Stomach smooth muscle (tissue), 2 donors: Measurements from ENCODE around the gene TFAP2B.

ENCODE experiments used
- H3K27ac ChIP-seq: one replicate; pipeline ENCODE4 v1.7.0; 2013; ENCODE audit warnings: mild to moderate bottlenecking, low read length, inconsistent platforms
- H3K27me3 ChIP-seq, 2 donors: one replicate each; pipeline ENCODE4 v1.7.0; 2013; ENCODE audit warnings: low read length in 2 of 2; ENCODE audit not compliant: insufficient read depth in 2 of 2, control insufficient read depth in 1 of 2
- H3K36me3 ChIP-seq, 2 donors: one replicate each; pipeline ENCODE4 v1.7.0; 2013; ENCODE audit warnings: low read length in 2 of 2; ENCODE audit not compliant: control insufficient read depth in 2 of 2, insufficient read depth in 2 of 2
- H3K4me1 ChIP-seq: one replicate; pipeline ENCODE4 v1.7.0; 2013; ENCODE audit warnings: low read length; ENCODE audit not compliant: control insufficient read depth, insufficient read depth
- H3K4me3 ChIP-seq, 2 donors: one replicate each; pipeline ENCODE4 v1.7.0; 2013; ENCODE audit warnings: low read length in 2 of 2
- H3K9ac ChIP-seq, 2 donors: one replicate each; pipeline ENCODE4 v1.7.0; 2013; ENCODE audit warnings: low read length in 2 of 2, mild to moderate bottlenecking in 1 of 2
- H3K9me3 ChIP-seq, 2 donors: one replicate each; pipeline ENCODE4 v1.7.0; 2013; ENCODE audit warnings: low read length in 2 of 2; ENCODE audit not compliant: control insufficient read depth in 2 of 2
- donor health status: healthy.
- donor health status: Pancreatic carcinoma.

TFAP2B gene

GRCh38 chr6:50818673-50819072 lies at the start of gene TFAP2B:
TSS of gene TFAP2B (plus strand) at chr6:50818871. CDS start at chr6:50818892, 21 bp downstream.
- Histone ChIP-seq H3K27ac (no peak within 1 kb of the TSS), H3K36me3 (no peaks in the 10 kb centered on the region), H3K27me3 (peaks cover 60 to 71% of the 10 kb centered on the region in 2 donors), H3K4me3 (peak within 1 kb of the TSS in 1 of 2 donors; percentile 63), H3K9ac (no peak within 1 kb of the TSS), H3K4me1 (peaks cover 19% of the 10 kb centered on the region), H3K9me3 (no peaks in the 10 kb centered on the region)

- H3K4me1 ChIP-seq, result no peaks in the 10 kb centered on the region
- H3K27ac ChIP-seq, result no peak overlapping the region
- no peak overlapping the region for H3K9ac ChIP-seq
- peaks cover 0 to 2% of the 10 kb centered on the region in 2 donors for H3K27me3 ChIP-seq
- H3K4me3 ChIP-seq, result no peak overlapping the region
- no peaks in the 10 kb centered on the region for H3K9me3 ChIP-seq
- H3K36me3 ChIP-seq, result no peaks in the 10 kb centered on the region
Measured at GRCh38 chr6:50778696-50779095, 40.0 kb upstream of the TFAP2B start.

- H3K4me3 ChIP-seq, result no peak overlapping the region
Measured at GRCh38 chr6:50780382-50780781, 38.3 kb upstream of the TFAP2B start.

GRCh38 chr6:50785921-50786320 lies 32.8 kb upstream of the TFAP2B start:
- Histone ChIP-seq H3K4me1 (no peaks in the 10 kb centered on the region), H3K27ac (no peak overlapping the region), H3K9me3 (no peaks in the 10 kb centered on the region), H3K9ac (no peak overlapping the region), H3K36me3 (no peaks in the 10 kb centered on the region), H3K4me3 (no peak overlapping the region), H3K27me3 (no peaks in the 10 kb centered on the region)

More at GRCh38 chr6:50780382-50780781, 38.3 kb upstream of the TFAP2B start:
- H3K27me3 ChIP-seq, result peaks cover 0 to 2% of the 10 kb centered on the region in 2 donors
- H3K27ac ChIP-seq, result no peak overlapping the region
- no peaks in the 10 kb centered on the region for H3K9me3 ChIP-seq
- H3K4me1 ChIP-seq, result no peaks in the 10 kb centered on the region
- no peak overlapping the region for H3K9ac ChIP-seq
- no peaks in the 10 kb centered on the region for H3K36me3 ChIP-seq

- no peaks in the 10 kb centered on the region for H3K9me3 ChIP-seq
- no peak overlapping the region for H3K27ac ChIP-seq
- no peaks in the 10 kb centered on the region for H3K4me1 ChIP-seq
Measured at GRCh38 chr6:50791900-50792508, 26.7 kb upstream of the TFAP2B start.

GRCh38 chr6:50792771-50793170 lies 25.9 kb upstream of the TFAP2B start:
- no peaks in the 10 kb centered on the region for H3K36me3 ChIP-seq
- H3K27me3 ChIP-seq, result no peaks in the 10 kb centered on the region
- no peak overlapping the region for H3K27ac ChIP-seq
- H3K9me3 ChIP-seq, result no peaks in the 10 kb centered on the region
- no peak overlapping the region for H3K9ac ChIP-seq
- no peak overlapping the region for H3K4me3 ChIP-seq
- no peaks in the 10 kb centered on the region for H3K4me1 ChIP-seq

More at GRCh38 chr6:50791900-50792508, 26.7 kb upstream of the TFAP2B start:
- Histone ChIP-seq H3K27me3 (no peaks in the 10 kb centered on the region), H3K36me3 (no peaks in the 10 kb centered on the region), H3K9ac (no peak overlapping the region), H3K4me3 (no peak overlapping the region)

- H3K27ac ChIP-seq, result no peak overlapping the region
- no peaks in the 10 kb centered on the region for H3K27me3 ChIP-seq
- no peaks in the 10 kb centered on the region for H3K4me1 ChIP-seq
- H3K9ac ChIP-seq, result no peak overlapping the region
- H3K9me3 ChIP-seq, result no peaks in the 10 kb centered on the region
- H3K36me3 ChIP-seq, result no peaks in the 10 kb centered on the region
- H3K4me3 ChIP-seq, result no peak overlapping the region
Measured at GRCh38 chr6:50795574-50795973, 23.1 kb upstream of the TFAP2B start.

- no peaks in the 10 kb centered on the region for H3K9me3 ChIP-seq
- H3K36me3 ChIP-seq, result no peaks in the 10 kb centered on the region
- H3K9ac ChIP-seq, result no peak overlapping the region
- H3K27me3 ChIP-seq, result peaks cover 0 to 2% of the 10 kb centered on the region in 2 donors
- H3K4me3 ChIP-seq, result no peak overlapping the region
- no peak overlapping the region for H3K27ac ChIP-seq
- H3K4me1 ChIP-seq, result no peaks in the 10 kb centered on the region
Measured at GRCh38 chr6:50804283-50804682, 14.4 kb upstream of the TFAP2B start.

- no peak overlapping the region for H3K4me3 ChIP-seq
- H3K9me3 ChIP-seq, result no peaks in the 10 kb centered on the region
- H3K36me3 ChIP-seq, result no peaks in the 10 kb centered on the region
- no peak overlapping the region for H3K9ac ChIP-seq
- peaks cover 0 to 2% of the 10 kb centered on the region in 2 donors for H3K27me3 ChIP-seq
- H3K4me1 ChIP-seq, result no peaks in the 10 kb centered on the region
- no peak overlapping the region for H3K27ac ChIP-seq
Measured at GRCh38 chr6:50807035-50807434, 11.6 kb upstream of the TFAP2B start.

GRCh38 chr6:50815436-50816114 lies 3.1 kb upstream of the TFAP2B start:
- no peaks in the 10 kb centered on the region for H3K36me3 ChIP-seq
- peak overlapping the region; percentile 50 to 59 for H3K4me3 ChIP-seq
- H3K27me3 ChIP-seq, result peaks cover 34 to 40% of the 10 kb centered on the region in 2 donors
- no peaks in the 10 kb centered on the region for H3K9me3 ChIP-seq
- no peak overlapping the region for H3K9ac ChIP-seq
- peaks cover 12% of the 10 kb centered on the region for H3K4me1 ChIP-seq
- no peak overlapping the region for H3K27ac ChIP-seq

GRCh38 chr6:50816115-50816675 lies 2.5 kb upstream of the TFAP2B start:
- Histone ChIP-seq H3K4me3 (peak overlapping the region; percentile 50 to 59), H3K9ac (no peak overlapping the region), H3K27ac (no peak overlapping the region), H3K9me3 (no peaks in the 10 kb centered on the region), H3K36me3 (no peaks in the 10 kb centered on the region), H3K27me3 (peaks cover 40 to 46% of the 10 kb centered on the region in 2 donors), H3K4me1 (peaks cover 13% of the 10 kb centered on the region)
